HepG2 (cell line): ENCODE results near the gene PMEPA1.

Experiments
- CREM ChIP-seq, 2 experiments: sonication (generic) in 1 of 2; formaldehyde crosslinking in 1 of 2; IDR thresholded peaks; 2 replicates each; pipeline versions ENCODE4 v1.4.0 to v1.6.1; 2016 to 2020; ENCODE audit warnings: antibody characterized with exemption in 1 of 2, mild to moderate bottlenecking in 1 of 2, missing genetic modification reagents in 1 of 2
- HDAC6 ChIP-seq: fragments of 200-600 bp; sonication (generic); IDR thresholded peaks from 2 replicates; pipeline ENCODE4 v1.7.0; 2017; ENCODE audit warnings: mild to moderate bottlenecking, antibody characterized with exemption, low read length, low read depth
- MNT ChIP-seq: fragments of 450-650 bp; IDR thresholded peaks from 2 replicates; pipeline ENCODE4 v1.6.1; 2016
- POLR2A ChIP-seq, 2 experiments: IDR thresholded peaks; 2 replicates each; pipeline ENCODE4 v1.6.1; 2011; ENCODE audit warnings: low read depth in 2 of 2, low read length in 2 of 2, mild to moderate bottlenecking in 1 of 2, moderate library complexity in 1 of 2; ENCODE audit not compliant: insufficient read depth in 1 of 2
- YY1 ChIP-seq: IDR thresholded peaks from 2 replicates; pipeline ENCODE4 v1.6.1; 2011; ENCODE audit warnings: low read length, low read depth, moderate library complexity, mild to moderate bottlenecking; ENCODE audit not compliant: insufficient read depth, insufficient replicate concordance

- TF ChIP-seq MNT = no peak
- TF ChIP-seq CREM (IDR thresholded peaks at IDR 0.05) = no peak
- TF ChIP-seq CREM (CRISPR knock-in tag; IDR thresholded peaks at IDR 0.05) = no peak
- TF ChIP-seq POLR2A (IDR thresholded peaks at IDR 0.05; ENCODE audit: insufficient read depth in 1 of 2, low read depth in 2 of 2, low read length in 2 of 2) = no peak
- no peak for TF ChIP-seq HDAC6
- no peak for TF ChIP-seq YY1
These were observed 58.9 kb downstream of the PMEPA1 start for GRCh38 chr20:57650756-57651483.
